Lung (tissue), 12 donors: ENCODE measurements around the gene ABLIM2. TPM values are rescaled to one million over a fixed set of nuclear protein-coding genes. Genes with fewer than 3 reads are reported as not detected.

Source experiments
- ATAC-seq: fragments of 200-7000 bp; cut with Tn5 transposase; one replicate; pipeline ENCODE4 v1.9.1; 2020; ENCODE audit warnings: moderate number of reproducible peaks; ENCODE audit not compliant: insufficient read depth, low FRiP score
- DNase-seq, 3 donors: peaks; one replicate each; pipeline ENCODE4 v3.0.0-alpha.2; 2013 to 2017
- H3K27ac ChIP-seq, 2 donors: one replicate each; pipeline ENCODE4 v1.5.1; 2013; ENCODE audit warnings: mild to moderate bottlenecking in 2 of 2, moderate library complexity in 2 of 2, control low read depth in 1 of 2, inconsistent platforms in 1 of 2, low read depth in 1 of 2, low read length in 1 of 2
- H3K27me3 ChIP-seq, 3 donors: one replicate each; pipeline ENCODE4 v1.5.1; 2013; ENCODE audit warnings: low read length in 2 of 3; ENCODE audit not compliant: control insufficient read depth in 3 of 3, insufficient read depth in 3 of 3
- H3K36me3 ChIP-seq, 4 donors: one replicate each; pipeline ENCODE4 v1.5.1; 2013; ENCODE audit warnings: low read length in 4 of 4, mild to moderate bottlenecking in 1 of 4, moderate library complexity in 1 of 4; ENCODE audit not compliant: control insufficient read depth in 4 of 4, insufficient read depth in 4 of 4
- H3K4me1 ChIP-seq, 5 donors: one replicate each; pipeline ENCODE4 v1.5.1; 2013; ENCODE audit warnings: low read length in 5 of 5, mild to moderate bottlenecking in 2 of 5, moderate library complexity in 1 of 5; ENCODE audit not compliant: control insufficient read depth in 5 of 5, insufficient read depth in 5 of 5
- H3K4me3 ChIP-seq: one replicate; pipeline ENCODE4 v1.5.1; 2013; ENCODE audit warnings: mild to moderate bottlenecking, control low read depth, moderate library complexity
- H3K9ac ChIP-seq, 2 donors: one replicate each; pipeline ENCODE4 v1.5.1; 2013; ENCODE audit warnings: low read length in 2 of 2, control low read depth in 1 of 2; ENCODE audit not compliant: insufficient read depth in 1 of 2
- H3K9me3 ChIP-seq, 4 donors: one replicate each; pipeline ENCODE4 v1.5.1; 2013; ENCODE audit warnings: low read length in 3 of 4, mild to moderate bottlenecking in 1 of 4, moderate library complexity in 1 of 4; ENCODE audit not compliant: control insufficient read depth in 4 of 4, insufficient read depth in 3 of 4
- WGBS, 2 donors: extraction: QIAGEN DNeasy Blood & Tissue Kit; methylation state at CpG; one replicate each; pipeline ENCODE4 v1.1.7; 2013; 5-methylcytosine and 5-hydroxymethylcytosine counted together
- polyA plus RNA-seq, 2 donors: library from polyadenylated mRNA; stranded (reverse); fragments of 200-250 nt; gene quantifications; one replicate each; pipeline ENCODE4 v1.2.1, GENCODE V29; 2013
- total RNA-seq, 2 donors: library from RNA; depleted of rRNA in 1 of 2; stranded (reverse); fragments of >200 nt in 1 of 2; gene quantifications; one replicate each; pipeline ENCODE4 v1.2.1, GENCODE V29; 2014 to 2021
- TF ChIP-seq, protein P1 (sequence below): IDR thresholded peaks from 2 replicates; pipeline ENCODE4 v1.5.1; 2012; ENCODE audit warnings: mild to moderate bottlenecking; ENCODE audit errors: control extremely low read depth, extremely low read depth
- donor health status: control.
- donor health status: control.
- donor health status: Bipolar disorder and iron deficiency.
- donor health status: healthy.
- donor health status: DM: yes; HTN: yes; CAD: no.

Gene ABLIM2
- total and polyA plus RNA-seq, 4 donors = 1.7 to 10.9 (median 5.2) TPM

DNA sequence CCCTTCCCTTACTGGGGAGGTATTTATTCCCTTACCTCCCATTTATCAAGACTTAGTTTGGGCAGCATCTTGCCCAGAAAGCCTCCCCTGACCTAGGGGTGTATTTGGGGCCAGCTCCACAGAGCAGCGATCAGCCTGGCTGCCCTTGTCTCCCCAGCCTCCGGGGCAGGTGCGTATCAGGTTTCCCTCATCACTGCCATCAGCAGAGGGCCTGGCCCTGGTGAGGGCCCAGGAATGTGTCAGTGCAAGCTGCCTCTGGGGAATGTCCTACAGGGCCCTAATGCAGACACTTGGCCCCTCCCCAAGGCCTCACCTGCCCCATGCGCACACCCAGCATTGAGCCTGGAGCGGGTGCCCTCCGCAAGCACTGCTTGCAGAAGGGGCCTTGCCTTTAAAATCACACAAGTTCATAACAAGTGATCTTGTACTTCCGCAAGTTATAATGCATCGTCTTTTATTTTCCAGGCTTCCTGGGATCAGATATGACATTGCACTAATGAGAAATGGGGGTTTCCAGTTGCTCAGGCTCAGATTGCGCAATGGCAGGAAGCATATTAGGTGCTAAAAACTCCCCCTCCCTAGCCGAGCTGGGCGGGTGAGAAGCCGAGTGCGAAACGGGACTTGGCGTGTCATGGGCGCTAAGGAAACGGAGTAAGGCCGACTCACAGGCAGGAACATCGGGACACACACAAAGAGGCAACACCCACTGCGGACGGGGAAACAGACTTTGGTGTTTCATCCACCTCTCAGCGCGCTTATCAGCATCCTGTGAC, 193.5 kb downstream of the ABLIM2 start:
- no peak overlapping the region for H3K9ac ChIP-seq
- no peaks in the 10 kb centered on the region for H3K9me3 ChIP-seq
- TF ChIP-seq, protein P1, sequence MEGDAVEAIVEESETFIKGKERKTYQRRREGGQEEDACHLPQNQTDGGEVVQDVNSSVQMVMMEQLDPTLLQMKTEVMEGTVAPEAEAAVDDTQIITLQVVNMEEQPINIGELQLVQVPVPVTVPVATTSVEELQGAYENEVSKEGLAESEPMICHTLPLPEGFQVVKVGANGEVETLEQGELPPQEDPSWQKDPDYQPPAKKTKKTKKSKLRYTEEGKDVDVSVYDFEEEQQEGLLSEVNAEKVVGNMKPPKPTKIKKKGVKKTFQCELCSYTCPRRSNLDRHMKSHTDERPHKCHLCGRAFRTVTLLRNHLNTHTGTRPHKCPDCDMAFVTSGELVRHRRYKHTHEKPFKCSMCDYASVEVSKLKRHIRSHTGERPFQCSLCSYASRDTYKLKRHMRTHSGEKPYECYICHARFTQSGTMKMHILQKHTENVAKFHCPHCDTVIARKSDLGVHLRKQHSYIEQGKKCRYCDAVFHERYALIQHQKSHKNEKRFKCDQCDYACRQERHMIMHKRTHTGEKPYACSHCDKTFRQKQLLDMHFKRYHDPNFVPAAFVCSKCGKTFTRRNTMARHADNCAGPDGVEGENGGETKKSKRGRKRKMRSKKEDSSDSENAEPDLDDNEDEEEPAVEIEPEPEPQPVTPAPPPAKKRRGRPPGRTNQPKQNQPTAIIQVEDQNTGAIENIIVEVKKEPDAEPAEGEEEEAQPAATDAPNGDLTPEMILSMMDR = no peak
- WGBS, 2 donors = 43 to 57% methylated on average over 23 of the region's 23 CpGs
- H3K4me3 ChIP-seq = no peak overlapping the region
- peaks cover 4 to 40% (median 19%) of the 10 kb centered on the region in 5 donors for H3K4me1 ChIP-seq
- no peak for ATAC-seq
- H3K36me3 ChIP-seq = no peaks in the 10 kb centered on the region
- no peaks in the 10 kb centered on the region for H3K27me3 ChIP-seq
- peak overlapping the region in 1 of 2 donors; percentile 78 for H3K27ac ChIP-seq
- DNase-seq = peak; percentile 85 to 96 (median 92)

DNA sequence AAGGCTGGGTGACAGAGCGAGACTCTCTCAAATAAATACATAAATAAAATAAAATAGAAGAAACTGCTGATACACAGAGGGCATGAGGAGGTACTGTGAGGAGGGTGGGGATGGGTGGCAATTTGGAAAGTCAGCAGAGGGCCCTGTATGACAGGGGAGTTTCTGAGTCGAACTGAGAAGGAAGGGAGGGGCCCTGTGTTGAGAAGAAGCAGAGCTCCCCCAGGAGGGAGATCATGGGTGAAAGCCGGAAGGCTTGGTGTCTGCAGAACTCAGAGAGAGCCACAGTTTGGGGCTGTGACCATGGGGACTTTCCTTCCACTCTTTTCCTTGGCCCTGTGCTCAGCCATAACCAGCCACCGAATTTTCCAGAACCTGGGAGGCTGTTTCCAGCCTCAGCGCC, 194.2 kb downstream of the ABLIM2 start:
- H3K9me3 ChIP-seq = no peaks in the 10 kb centered on the region
- ATAC-seq (no peak), DNase-seq (no peak)
- TF ChIP-seq, protein P1 = no peak
- H3K4me3 ChIP-seq = no peak overlapping the region
- H3K9ac ChIP-seq = no peak overlapping the region
- peak overlapping the region in 1 of 2 donors; percentile 78 for H3K27ac ChIP-seq
- no peaks in the 10 kb centered on the region for H3K27me3 ChIP-seq
- no peaks in the 10 kb centered on the region for H3K36me3 ChIP-seq
- peaks cover 4 to 36% (median 18%) of the 10 kb centered on the region in 5 donors for H3K4me1 ChIP-seq
- 81 to 84% methylated on average over 5 of the region's 5 CpGs for WGBS, 2 donors

DNA sequence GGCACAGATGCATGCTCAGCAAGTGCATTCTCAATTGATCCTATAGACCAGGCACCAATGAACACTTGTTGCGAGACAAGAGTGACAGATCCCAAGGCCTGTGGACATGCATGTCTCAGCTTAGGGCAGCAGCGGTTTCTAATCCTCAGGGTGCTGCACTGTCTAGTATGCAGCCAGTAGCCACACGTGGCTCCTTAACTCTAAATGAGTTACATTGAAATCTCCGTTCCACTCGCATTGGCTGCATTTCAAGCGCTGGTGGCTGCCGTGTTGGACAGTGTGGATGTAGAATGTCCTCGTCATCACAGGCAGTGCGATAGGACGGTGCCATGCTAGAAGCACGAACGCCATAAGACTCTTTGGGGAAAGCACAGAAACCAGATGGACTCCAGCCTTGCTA, 194.9 kb downstream of the ABLIM2 start:
- Histone ChIP-seq H3K9me3 (no peaks in the 10 kb centered on the region), H3K27me3 (no peaks in the 10 kb centered on the region), H3K36me3 (no peaks in the 10 kb centered on the region), H3K4me3 (no peak overlapping the region), H3K27ac (no peak overlapping the region), H3K9ac (no peak overlapping the region), H3K4me1 (peaks cover 0 to 32% (median 18%) of the 10 kb centered on the region in 5 donors)
- WGBS, 2 donors = 96 to 97% methylated on average over 12 of the region's 12 CpGs
- DNase-seq (no peak), ATAC-seq (no peak)
- TF ChIP-seq, protein P1 = no peak
